ENCODE data around the gene C1orf21.

C1orf21 gene

DNA sequence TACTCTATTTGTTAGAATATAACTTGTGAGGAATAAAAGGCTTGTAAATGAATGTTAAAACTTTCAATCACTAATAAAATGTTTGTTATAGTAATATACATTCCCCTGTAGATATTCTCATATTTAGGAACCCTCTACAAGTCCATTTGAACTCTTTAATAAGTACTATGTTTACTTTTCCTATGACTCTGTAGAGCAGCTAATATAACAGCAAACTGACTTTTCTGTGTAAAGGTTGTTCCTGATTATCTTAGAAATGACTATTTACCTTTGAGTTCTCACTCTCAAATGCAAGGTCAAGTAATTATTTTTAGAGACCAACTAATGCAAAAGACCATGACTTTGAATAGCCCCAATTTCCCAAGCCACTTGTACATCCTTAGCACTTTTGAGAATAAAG lies 130.3 kb downstream of the C1orf21 start:
- H3K4me3 ChIP-seq (ENCODE audit: low read length) = no peak overlapping the region
- no peak for TF ChIP-seq CTCF (conservative IDR thresholded peaks at IDR 0.05; ENCODE audit: low read depth, low read length)
- no peak for DNase-seq (ENCODE audit: low read depth)

DNA sequence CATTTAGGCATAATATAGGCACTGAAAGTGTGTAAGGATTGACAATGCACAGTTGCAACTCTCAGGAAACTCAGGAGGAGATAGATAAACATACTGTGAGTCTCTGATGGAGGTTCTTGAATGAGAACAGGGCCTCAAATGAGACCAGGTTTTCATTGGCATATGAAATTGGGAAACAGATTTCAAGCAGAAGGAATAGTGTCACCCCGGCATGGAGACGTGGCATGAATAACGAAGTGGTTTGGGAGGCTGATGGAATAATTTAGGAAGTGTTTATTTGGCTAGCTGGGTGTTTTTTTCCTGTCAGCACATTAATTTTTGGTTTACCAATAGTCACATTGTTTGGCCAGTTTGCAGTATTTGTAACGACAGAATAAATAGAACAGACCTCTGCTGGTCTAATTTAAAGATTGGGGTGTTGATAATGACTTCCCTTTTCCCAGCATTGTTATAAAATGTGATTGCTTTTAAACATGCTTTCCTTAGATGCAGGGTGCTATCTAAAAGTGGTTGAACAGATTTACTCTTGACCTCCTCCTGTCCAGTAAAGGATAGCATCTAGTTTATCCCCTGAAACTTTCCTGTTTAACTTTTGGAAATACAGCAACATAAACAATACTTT lies 132.0 kb downstream of the C1orf21 start:
- no peak for TF ChIP-seq CTCF (conservative IDR thresholded peaks at IDR 0.05; ENCODE audit: low read depth, low read length)
- DNase-seq (ENCODE audit: low read depth) = no peak
- no peak overlapping the region for H3K4me3 ChIP-seq (ENCODE audit: low read length)

DNA sequence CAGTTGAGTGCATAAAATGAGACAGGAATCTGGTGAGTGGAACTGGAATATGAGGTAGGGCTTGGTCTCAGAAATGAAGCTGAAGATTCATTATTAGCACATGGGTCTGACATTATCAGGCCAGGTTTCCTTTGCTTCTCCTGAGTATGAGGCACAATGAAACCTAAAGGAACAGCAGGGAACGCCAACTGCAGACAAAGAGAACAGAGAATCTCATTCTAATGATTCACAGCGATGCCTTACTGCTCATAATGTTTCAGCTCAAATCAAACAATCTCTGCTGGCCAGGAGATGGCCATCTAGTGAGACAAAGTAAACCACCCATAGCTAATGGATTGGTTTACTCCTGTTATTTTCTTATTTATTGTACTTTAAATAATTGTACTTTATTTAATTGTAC lies 133.5 kb downstream of the C1orf21 start:
- H3K4me3 ChIP-seq (ENCODE audit: low read length) = no peak overlapping the region
- no peak for TF ChIP-seq CTCF (conservative IDR thresholded peaks at IDR 0.05; ENCODE audit: low read depth, low read length)
- DNase-seq (ENCODE audit: low read depth) = no peak

DNA sequence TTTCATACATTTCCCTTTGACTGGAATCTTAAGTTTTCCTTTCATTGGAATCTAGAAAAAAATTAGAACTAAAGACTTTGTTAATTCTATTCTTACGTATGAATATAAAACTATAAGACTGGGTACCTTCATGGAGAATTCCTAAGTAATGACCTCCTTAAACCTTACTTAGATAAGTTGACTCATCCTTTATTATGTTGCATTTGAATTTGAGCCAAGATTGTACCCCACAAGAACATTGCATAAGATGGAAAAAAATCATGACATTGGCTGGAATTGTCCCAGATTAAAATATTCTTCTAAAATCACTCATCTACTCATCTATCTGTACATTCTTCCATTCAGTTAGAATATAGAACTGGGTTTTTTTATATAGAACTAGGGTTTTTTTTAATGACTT lies 137.4 kb downstream of the C1orf21 start:
- no peak for TF ChIP-seq CTCF (conservative IDR thresholded peaks at IDR 0.05; ENCODE audit: low read depth, low read length)
- H3K4me3 ChIP-seq (ENCODE audit: low read length) = no peak overlapping the region
- no peak for DNase-seq (ENCODE audit: low read depth)

DNA sequence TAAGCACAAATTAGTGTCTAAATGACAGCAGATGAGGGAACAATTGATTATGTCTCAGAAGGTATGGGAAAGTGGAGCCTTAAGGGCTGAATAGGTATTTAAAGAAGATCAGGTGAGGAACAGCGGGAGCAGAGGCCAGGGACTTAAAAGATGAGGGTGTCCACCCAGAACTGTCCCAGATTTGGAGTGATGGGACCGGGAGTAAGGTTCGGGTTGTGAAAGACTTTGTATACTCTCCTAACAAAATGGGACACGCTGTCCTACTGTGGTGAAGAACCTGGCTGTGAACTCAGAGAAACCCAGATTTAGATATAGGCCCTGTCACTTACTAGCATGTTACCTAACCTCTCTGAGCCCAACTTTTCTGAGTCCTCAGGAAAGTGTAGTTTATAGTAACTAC lies 140.6 kb downstream of the C1orf21 start:
- no peak for DNase-seq (ENCODE audit: low read depth)
- TF ChIP-seq CTCF (conservative IDR thresholded peaks at IDR 0.05; ENCODE audit: low read depth, low read length) = no peak
- no peak overlapping the region for H3K4me3 ChIP-seq (ENCODE audit: low read length)

- no peak overlapping the region for H3K4me3 ChIP-seq (ENCODE audit: low read length)
- no peak for DNase-seq (ENCODE audit: low read depth)
- no peak for TF ChIP-seq CTCF (conservative IDR thresholded peaks at IDR 0.05; ENCODE audit: low read depth, low read length)
Measured at GRCh38 chr1:184530226-184530625, 143.4 kb downstream of the C1orf21 start.

- DNase-seq (ENCODE audit: low read depth) = no peak
- no peak overlapping the region for H3K4me3 ChIP-seq (ENCODE audit: low read length)
- no peak for TF ChIP-seq CTCF (conservative IDR thresholded peaks at IDR 0.05; ENCODE audit: low read depth, low read length)
Measured at GRCh38 chr1:184531296-184531695, 144.5 kb downstream of the C1orf21 start.

All from retinal pigment epithelial cell (primary cell).